BLaER1 (cell line): ENCODE data around the gene MEIS1.
"Not testable (repeated sequence)": the region's sequence is repeated elsewhere in the genome, so short reads cannot be mapped to it uniquely, and the experiment has no call there.

Experiments
- H3K27ac ChIP-seq: shearing (Covaris generic); formaldehyde crosslinking; 2 replicates; pipeline ENCODE4 v1.8.1; 2022
- H3K27me3 ChIP-seq: shearing (Covaris generic); formaldehyde crosslinking; 2 replicates; pipeline ENCODE4 v1.8.1; 2022
- H3K36me3 ChIP-seq: shearing (Covaris generic); formaldehyde crosslinking; 2 replicates; pipeline ENCODE4 v1.8.1; 2022
- H3K4me1 ChIP-seq: shearing (Covaris generic); formaldehyde crosslinking; 2 replicates; pipeline ENCODE4 v1.8.1; 2022
- H3K4me2 ChIP-seq: shearing (Covaris generic); formaldehyde crosslinking; 2 replicates; pipeline ENCODE4 v1.8.1; 2022
- H3K4me3 ChIP-seq: shearing (Covaris generic); formaldehyde crosslinking; 2 replicates; pipeline ENCODE4 v1.8.1; 2022
- H3K9ac ChIP-seq: shearing (Covaris generic); formaldehyde crosslinking; 2 replicates; pipeline ENCODE4 v1.8.1; 2022
- H3K9me3 ChIP-seq: shearing (Covaris generic); formaldehyde crosslinking; 2 replicates; pipeline ENCODE4 v1.8.1; 2022
- H4K20me1 ChIP-seq: shearing (Covaris generic); formaldehyde crosslinking; 2 replicates; pipeline ENCODE4 v1.8.1; 2022
- Cebpa-rat ChIP-seq: shearing (Covaris generic); IDR thresholded peaks from 2 replicates; pipeline ENCODE4 v1.8.1; 2022

The MEIS1 gene

DNA sequence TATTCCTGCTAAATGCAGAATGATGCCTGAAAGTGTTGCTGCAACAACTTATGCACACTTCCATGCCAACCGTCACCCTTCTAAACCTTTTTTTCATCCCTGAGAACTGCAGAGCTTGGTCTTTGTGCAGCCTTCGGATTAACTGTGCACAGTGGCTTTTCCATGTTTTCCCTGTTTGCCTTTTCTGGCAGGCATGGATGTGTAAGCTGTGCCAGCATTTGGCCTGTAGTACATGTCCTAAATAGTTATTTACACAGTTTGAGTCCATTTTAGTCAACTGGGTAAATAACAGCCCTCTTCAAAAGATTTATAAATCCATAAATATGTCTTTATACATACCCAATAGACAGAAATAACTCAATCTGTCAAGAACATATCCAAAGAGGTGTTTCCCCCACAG lies 31.5 kb downstream of the MEIS1 start:
- Histone ChIP-seq H3K36me3 (no peaks in the 10 kb centered on the region), H3K27me3 (no peaks in the 10 kb centered on the region), H3K9ac (no peak overlapping the region), H4K20me1 (no peaks in the 10 kb centered on the region), H3K4me2 (no peak overlapping the region), H3K4me3 (no peak overlapping the region), H3K9me3 (no peaks in the 10 kb centered on the region), H3K27ac (no peak overlapping the region), H3K4me1 (no peaks in the 10 kb centered on the region)
- no peak for TF ChIP-seq Cebpa-rat

- H3K9me3 ChIP-seq: no peaks in the 10 kb centered on the region
- no peaks in the 10 kb centered on the region for H4K20me1 ChIP-seq
- no peak overlapping the region for H3K9ac ChIP-seq
- no peaks in the 10 kb centered on the region for H3K36me3 ChIP-seq
- no peak overlapping the region for H3K27ac ChIP-seq
- H3K27me3 ChIP-seq: no peaks in the 10 kb centered on the region
- TF ChIP-seq Cebpa-rat: no peak
- H3K4me2 ChIP-seq: no peak overlapping the region
- H3K4me1 ChIP-seq: no peaks in the 10 kb centered on the region
- no peak overlapping the region for H3K4me3 ChIP-seq
Observed at GRCh38 chr2:66467718-66468117, 32.8 kb downstream of the MEIS1 start.

GRCh38 chr2:66469214-66469902 lies 34.4 kb downstream of the MEIS1 start:
- no peaks in the 10 kb centered on the region for H3K4me1 ChIP-seq
- no peaks in the 10 kb centered on the region for H3K9me3 ChIP-seq
- no peak overlapping the region for H3K27ac ChIP-seq
- no peak overlapping the region for H3K9ac ChIP-seq
- H3K4me3 ChIP-seq: no peak overlapping the region
- no peak for TF ChIP-seq Cebpa-rat
- no peaks in the 10 kb centered on the region for H3K36me3 ChIP-seq
- H3K27me3 ChIP-seq: no peaks in the 10 kb centered on the region
- H3K4me2 ChIP-seq: no peak overlapping the region
- H4K20me1 ChIP-seq: no peaks in the 10 kb centered on the region

DNA sequence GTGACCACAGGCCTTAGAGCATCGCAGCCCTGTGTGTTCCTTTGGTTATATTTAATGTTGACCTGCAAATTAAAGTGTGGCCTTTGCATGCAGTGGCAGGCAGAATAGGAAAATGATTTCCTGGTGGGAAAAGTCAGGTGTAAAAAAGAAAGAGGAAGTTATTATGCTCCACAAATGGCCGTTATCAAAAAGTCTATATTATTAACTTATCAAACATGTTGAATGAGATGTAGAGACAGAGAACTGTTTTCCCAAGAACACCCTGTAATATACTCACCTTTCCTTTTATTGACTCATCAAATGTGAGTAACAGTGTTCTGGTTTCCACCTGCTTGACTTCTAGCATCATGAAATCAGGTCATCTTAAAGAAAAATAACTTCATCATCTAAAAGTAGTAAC lies 35.3 kb downstream of the MEIS1 start:
- Histone ChIP-seq H3K4me1 (no peaks in the 10 kb centered on the region), H4K20me1 (no peaks in the 10 kb centered on the region), H3K9ac (no peak overlapping the region), H3K27ac (no peak overlapping the region), H3K27me3 (no peaks in the 10 kb centered on the region), H3K4me2 (no peak overlapping the region), H3K4me3 (no peak overlapping the region), H3K36me3 (no peaks in the 10 kb centered on the region), H3K9me3 (no peaks in the 10 kb centered on the region)
- no peak for TF ChIP-seq Cebpa-rat

GRCh38 chr2:66472225-66472843 lies 37.4 kb downstream of the MEIS1 start:
- Histone ChIP-seq H3K9me3 (no peaks in the 10 kb centered on the region), H3K27ac (no peak overlapping the region), H3K4me2 (no peak overlapping the region), H3K27me3 (no peaks in the 10 kb centered on the region), H3K4me3 (no peak overlapping the region), H3K36me3 (no peaks in the 10 kb centered on the region), H3K4me1 (peaks cover 3% of the 10 kb centered on the region), H3K9ac (no peak overlapping the region), H4K20me1 (no peaks in the 10 kb centered on the region)
- no peak for TF ChIP-seq Cebpa-rat

- TF ChIP-seq Cebpa-rat: no peak
- no peaks in the 10 kb centered on the region for H3K36me3 ChIP-seq
Observed at GRCh38 chr2:66477135-66477842, 42.4 kb downstream of the MEIS1 start.

DNA sequence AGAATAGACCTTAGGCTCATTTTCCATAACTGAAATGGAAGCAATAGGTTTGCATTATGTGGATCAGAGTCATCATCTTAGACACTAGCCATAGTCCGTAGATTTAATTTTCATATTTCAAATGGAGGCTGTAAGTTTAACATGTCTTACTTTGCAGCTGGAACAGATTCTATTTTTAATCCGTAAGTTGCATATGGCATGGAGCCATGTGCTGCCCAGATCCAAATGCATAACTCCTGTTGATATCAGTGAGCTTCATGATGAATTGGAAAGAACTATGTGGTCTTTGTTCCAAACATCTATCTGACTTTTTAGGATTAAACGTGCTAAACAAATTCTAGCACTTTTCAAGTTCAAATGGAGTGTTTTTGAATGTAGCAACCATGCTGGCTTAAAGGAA lies 43.4 kb downstream of the MEIS1 start:
- TF ChIP-seq Cebpa-rat: no peak
- Histone ChIP-seq H3K27ac (no peak overlapping the region), H3K4me2 (no peak overlapping the region), H3K36me3 (no peaks in the 10 kb centered on the region), H4K20me1 (no peaks in the 10 kb centered on the region), H3K9ac (no peak overlapping the region), H3K27me3 (no peaks in the 10 kb centered on the region), H3K4me3 (no peak overlapping the region), H3K9me3 (no peaks in the 10 kb centered on the region), H3K4me1 (peaks cover 11% of the 10 kb centered on the region)

More at GRCh38 chr2:66477135-66477842, 42.4 kb downstream of the MEIS1 start:
- Histone ChIP-seq H3K9me3 (no peaks in the 10 kb centered on the region), H3K4me2 (peak overlapping the region; percentile 48), H3K4me1 (peaks cover 11% of the 10 kb centered on the region), H3K27ac (no peak overlapping the region), H4K20me1 (no peaks in the 10 kb centered on the region), H3K27me3 (no peaks in the 10 kb centered on the region), H3K4me3 (no peak overlapping the region), H3K9ac (no peak overlapping the region)

GRCh38 chr2:66478731-66479316 lies 43.9 kb downstream of the MEIS1 start:
- no peak overlapping the region for H3K27ac ChIP-seq
- H3K9me3 ChIP-seq: no peaks in the 10 kb centered on the region
- H3K4me3 ChIP-seq: no peak overlapping the region
- H3K9ac ChIP-seq: no peak overlapping the region
- H3K4me1 ChIP-seq: peaks cover 11% of the 10 kb centered on the region
- H4K20me1 ChIP-seq: no peaks in the 10 kb centered on the region
- no peak for TF ChIP-seq Cebpa-rat
- H3K4me2 ChIP-seq: no peak overlapping the region
- no peaks in the 10 kb centered on the region for H3K36me3 ChIP-seq
- no peaks in the 10 kb centered on the region for H3K27me3 ChIP-seq

DNA sequence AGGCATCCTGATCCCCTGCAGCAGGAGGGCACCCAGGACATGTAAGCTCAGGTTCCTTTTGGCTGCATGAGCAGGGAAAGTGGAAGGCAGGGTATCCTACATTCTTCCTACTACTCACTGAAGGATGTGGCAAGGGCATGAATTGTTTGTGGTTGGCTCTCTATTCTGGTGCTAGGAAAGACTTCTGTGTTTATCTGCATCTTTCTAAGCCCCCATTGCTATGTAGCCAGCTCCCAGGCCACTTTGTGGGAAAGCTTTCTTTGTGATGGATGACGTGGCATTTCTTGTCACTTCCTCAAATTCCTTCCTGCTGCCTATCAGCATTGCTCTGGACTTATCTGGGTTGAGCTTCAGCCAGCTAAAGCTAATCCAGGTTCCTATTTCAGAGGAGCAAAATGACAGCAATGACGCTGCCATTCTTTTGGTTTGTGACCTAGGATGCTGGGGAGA lies 46.2 kb downstream of the MEIS1 start:
- no peak overlapping the region for H3K9ac ChIP-seq
- no peak overlapping the region for H3K4me3 ChIP-seq
- H3K36me3 ChIP-seq: no peaks in the 10 kb centered on the region
- H3K27me3 ChIP-seq: no peaks in the 10 kb centered on the region
- no peaks in the 10 kb centered on the region for H4K20me1 ChIP-seq
- H3K9me3 ChIP-seq: no peaks in the 10 kb centered on the region
- H3K27ac ChIP-seq: no peak overlapping the region
- H3K4me2 ChIP-seq: no peak overlapping the region
- H3K4me1 ChIP-seq: peaks cover 11% of the 10 kb centered on the region
- no peak for TF ChIP-seq Cebpa-rat

DNA sequence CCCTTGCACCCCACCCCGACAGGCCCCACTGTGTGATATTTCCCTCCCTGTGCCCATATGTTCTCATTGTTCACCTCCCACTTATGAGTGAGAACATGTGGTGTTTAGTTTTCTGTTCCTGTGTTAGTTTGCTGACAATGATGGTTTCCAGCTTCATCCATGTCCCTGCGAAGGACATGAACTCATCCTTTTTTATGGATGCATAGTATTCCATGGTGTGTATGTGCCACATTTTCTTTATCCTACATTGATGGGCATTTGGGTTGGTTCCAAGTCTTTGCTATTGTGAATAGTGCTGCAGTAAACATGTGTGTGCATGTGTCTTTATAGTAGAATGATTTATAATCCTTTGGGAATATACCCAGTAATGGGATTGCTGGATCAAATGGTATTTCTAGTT lies 50.3 kb downstream of the MEIS1 start:
- H4K20me1 ChIP-seq, H3K36me3 ChIP-seq, H3K9ac ChIP-seq, H3K4me3 ChIP-seq, H3K27me3 ChIP-seq, H3K4me1 ChIP-seq, H3K9me3 ChIP-seq, H3K4me2 ChIP-seq, H3K27ac ChIP-seq: not testable (repeated sequence)
